Psoas muscle (tissue), 8 donors: ENCODE data around the gene ANXA4. TPM values are rescaled to one million over a fixed set of nuclear protein-coding genes. Genes with fewer than 3 reads are reported as not detected.
A peak's percentile ranks its signal among the peaks of the same experiment; 100 is the strongest.

ENCODE experiments used
- ATAC-seq, 4 donors: fragments of 200-7000 bp; cut with Tn5 transposase; one replicate each; pipeline ENCODE4 v1.9.1; 2020; ENCODE audit warnings: moderate library complexity in 3 of 4, mild to moderate bottlenecking in 2 of 4
- DNase-seq, 2 donors: peaks; one replicate each; pipeline ENCODE4 v3.0.0-alpha.2; 2020
- H3K27ac ChIP-seq: fragments of 200-600 bp; one replicate; pipeline ENCODE4 v1.8.0; 2022
- H3K27me3 ChIP-seq, 3 donors: fragments of 200-600 bp in 1 of 3; one replicate each; pipeline versions ENCODE4 v1.6.1 to v1.8.0; 2013 to 2022; ENCODE audit warnings: low read length in 2 of 3, mild to moderate bottlenecking in 2 of 3, moderate library complexity in 1 of 3; ENCODE audit not compliant: insufficient read depth in 3 of 3
- H3K36me3 ChIP-seq, 2 donors: fragments of 200-600 bp in 1 of 2; one replicate each; pipeline versions ENCODE4 v1.6.1 to v1.8.0; 2013 to 2022; ENCODE audit warnings: low read depth in 1 of 2, mild to moderate bottlenecking in 1 of 2, moderate library complexity in 1 of 2; ENCODE audit not compliant: insufficient read depth in 1 of 2
- H3K4me1 ChIP-seq: fragments of 200-600 bp; one replicate; pipeline ENCODE4 v1.8.0; 2022
- H3K4me3 ChIP-seq: fragments of 200-600 bp; one replicate; pipeline ENCODE4 v1.8.0; 2022; ENCODE audit warnings: mild to moderate bottlenecking
- H3K9me3 ChIP-seq: fragments of 200-600 bp; one replicate; pipeline ENCODE4 v1.8.0; 2022
- WGBS, 3 donors: extraction: QIAGEN DNeasy Blood & Tissue Kit; methylation state at CpG; one replicate each; pipeline versions ENCODE4 v1.1.6 to v1.1.7; 2013; 5-methylcytosine and 5-hydroxymethylcytosine counted together
- intact Hi-C, 2 donors: fragments of 100-400 bp; cut with DNase I; formaldehyde crosslinking; loops; one replicate each; pipeline versions ENCODE4 v1.11.0 to v1.14.2; 2022
- polyA plus RNA-seq, 3 donors: library from polyadenylated mRNA; stranded (reverse); fragments of 200-250 nt; gene quantifications; one replicate each; pipeline ENCODE4 v1.2.3, GENCODE V29; 2013
- total RNA-seq, 4 donors: library from RNA; stranded (reverse); fragmentation: NEBNext Ultra II Directional in 2 of 4; extraction: Animal tissue kit (Norgen Biotek cat#: 25700) in 2 of 4; gene quantifications; one replicate each; pipeline versions ENCODE4 v1.2.1 to v1.2.4, GENCODE V29; 2021 to 2023
- TF ChIP-seq, protein P1 (sequence below): fragments of 200-600 bp; IDR thresholded peaks from one replicate; pipeline ENCODE4 v1.8.0; 2022; ENCODE audit warnings: antibody characterized with exemption
- donor health status: healthy with polysubstance abuse.
- donor health status: DM: no; HTN: no; CAD: no; lungs with moderate emphysema.
- donor health status: Bipolar disorder and iron deficiency.
- donor health status: healthy.
- donor health status: DM: yes; HTN: yes; CAD: no.
- donor health status: DM: no; HTN: no; CAD: no.
- donor health status: DM: no; HTN: no; CAD: no.
- donor health status: DM: yes; HTN: yes; CAD: no.

ANXA4 gene
- total and polyA plus RNA-seq, 7 donors = 13.2 to 29.0 (median 19.4) TPM

DNA sequence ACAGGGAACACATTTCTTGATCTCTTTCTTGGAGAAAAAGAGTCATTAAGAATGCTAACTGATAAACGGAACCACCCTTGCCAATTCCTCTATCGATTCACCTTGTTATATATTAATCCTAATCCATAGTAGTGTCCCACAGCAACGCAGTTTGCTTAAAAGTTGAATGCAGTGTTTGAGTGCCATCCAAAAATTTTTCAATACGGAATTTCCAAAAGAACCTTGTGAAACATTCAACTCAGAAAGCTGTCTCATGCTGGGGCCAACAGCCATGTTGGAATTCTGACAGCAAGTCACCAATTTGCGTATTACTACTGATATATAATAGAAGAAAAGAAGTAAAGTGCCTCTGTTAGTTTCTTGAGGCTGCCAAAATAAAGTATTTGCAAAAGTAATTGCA is 42.3 kb downstream of the ANXA4 start:
- H3K36me3 ChIP-seq = peaks cover 0 to 14% of the 10 kb centered on the region in 2 donors
- no peak for DNase-seq
- WGBS, 3 donors = 91% methylated on average over 5 of the region's 5 CpGs
- no peaks in the 10 kb centered on the region for H3K27me3 ChIP-seq
- TF ChIP-seq, protein P1, sequence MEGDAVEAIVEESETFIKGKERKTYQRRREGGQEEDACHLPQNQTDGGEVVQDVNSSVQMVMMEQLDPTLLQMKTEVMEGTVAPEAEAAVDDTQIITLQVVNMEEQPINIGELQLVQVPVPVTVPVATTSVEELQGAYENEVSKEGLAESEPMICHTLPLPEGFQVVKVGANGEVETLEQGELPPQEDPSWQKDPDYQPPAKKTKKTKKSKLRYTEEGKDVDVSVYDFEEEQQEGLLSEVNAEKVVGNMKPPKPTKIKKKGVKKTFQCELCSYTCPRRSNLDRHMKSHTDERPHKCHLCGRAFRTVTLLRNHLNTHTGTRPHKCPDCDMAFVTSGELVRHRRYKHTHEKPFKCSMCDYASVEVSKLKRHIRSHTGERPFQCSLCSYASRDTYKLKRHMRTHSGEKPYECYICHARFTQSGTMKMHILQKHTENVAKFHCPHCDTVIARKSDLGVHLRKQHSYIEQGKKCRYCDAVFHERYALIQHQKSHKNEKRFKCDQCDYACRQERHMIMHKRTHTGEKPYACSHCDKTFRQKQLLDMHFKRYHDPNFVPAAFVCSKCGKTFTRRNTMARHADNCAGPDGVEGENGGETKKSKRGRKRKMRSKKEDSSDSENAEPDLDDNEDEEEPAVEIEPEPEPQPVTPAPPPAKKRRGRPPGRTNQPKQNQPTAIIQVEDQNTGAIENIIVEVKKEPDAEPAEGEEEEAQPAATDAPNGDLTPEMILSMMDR = no peak
- H3K4me3 ChIP-seq = no peak overlapping the region
- ATAC-seq = no peak
- H3K4me1 ChIP-seq = peaks cover 23% of the 10 kb centered on the region
- intact Hi-C loops = no loop called here
- no peak overlapping the region for H3K27ac ChIP-seq
- no peaks in the 10 kb centered on the region for H3K9me3 ChIP-seq

DNA sequence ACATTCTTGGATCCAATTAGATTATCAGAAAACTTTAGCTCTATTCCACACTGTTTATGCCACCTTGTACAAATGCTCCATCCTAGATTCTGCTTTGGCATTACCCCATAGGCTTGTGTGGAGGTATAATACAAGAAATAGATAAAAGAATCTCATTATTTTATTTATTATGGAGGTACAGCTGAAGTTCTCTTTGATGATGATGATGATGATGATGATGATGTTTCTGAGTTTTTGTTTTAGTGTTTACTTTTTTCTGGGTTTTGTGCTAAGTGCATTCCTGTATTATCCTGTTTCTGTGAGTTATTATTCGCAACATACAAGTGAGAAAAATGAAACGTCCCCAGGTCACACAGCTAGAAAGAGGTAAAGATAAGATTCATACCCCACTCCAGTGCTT is 43.4 kb downstream of the ANXA4 start:
- H3K27ac ChIP-seq = no peak overlapping the region
- peaks cover 18% of the 10 kb centered on the region for H3K4me1 ChIP-seq
- TF ChIP-seq, protein P1 = no peak
- H3K27me3 ChIP-seq = no peaks in the 10 kb centered on the region
- ATAC-seq = no peak
- intact Hi-C loops = no loop called here
- no peak overlapping the region for H3K4me3 ChIP-seq
- peaks cover 0 to 18% of the 10 kb centered on the region in 2 donors for H3K36me3 ChIP-seq
- no peaks in the 10 kb centered on the region for H3K9me3 ChIP-seq
- WGBS, 3 donors = 94 to 97% (median 96%) methylated on average over 2 of the region's 2 CpGs
- no peak for DNase-seq

GRCh38 chr2:69786052-69786560 is 44.2 kb downstream of the ANXA4 start:
- DNase-seq (no peak), ATAC-seq (no peak)
- no peaks in the 10 kb centered on the region for H3K9me3 ChIP-seq
- intact Hi-C loops = no loop called here
- peaks cover 15% of the 10 kb centered on the region for H3K4me1 ChIP-seq
- H3K4me3 ChIP-seq = no peak overlapping the region
- H3K36me3 ChIP-seq = peaks cover 0 to 18% of the 10 kb centered on the region in 2 donors
- 79 to 81% (median 80%) methylated on average over 4 of the region's 4 CpGs for WGBS, 3 donors
- no peaks in the 10 kb centered on the region for H3K27me3 ChIP-seq
- TF ChIP-seq, protein P1 = no peak
- H3K27ac ChIP-seq = no peak overlapping the region

DNA sequence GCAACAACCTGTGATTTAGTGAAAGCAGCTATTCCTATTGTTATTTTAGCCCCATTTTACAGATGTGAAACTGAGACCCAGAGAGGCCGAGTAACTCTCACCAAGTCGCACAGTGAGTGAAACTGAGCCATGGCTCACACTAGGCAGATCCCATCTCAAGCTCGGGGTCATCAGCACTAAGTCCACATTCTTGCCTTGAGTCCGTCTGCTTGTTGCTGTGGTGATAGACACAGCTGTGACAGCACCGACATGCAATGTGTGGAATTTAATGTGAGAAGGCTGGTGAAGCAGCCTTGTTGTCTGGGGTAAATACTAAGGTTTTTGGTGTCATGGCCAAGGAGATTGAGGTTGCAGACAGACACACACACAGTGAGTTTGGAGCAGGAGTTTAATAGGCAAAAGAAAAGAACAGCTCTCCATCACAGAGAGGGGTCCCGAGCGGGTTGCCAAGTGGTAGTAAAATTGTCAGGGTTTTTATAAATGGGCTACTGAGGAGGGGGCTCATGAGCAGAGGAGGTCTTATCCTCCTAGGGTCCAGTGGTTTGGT is 47.3 kb downstream of the ANXA4 start:
- DNase-seq (no peak), ATAC-seq (peak in 1 of 4 donors; percentile 59)
- no peaks in the 10 kb centered on the region for H3K27me3 ChIP-seq
- no peaks in the 10 kb centered on the region for H3K9me3 ChIP-seq
- H3K4me1 ChIP-seq = no peaks in the 10 kb centered on the region
- WGBS, 3 donors = 58 to 60% (median 59%) methylated on average over 7 of the region's 7 CpGs
- peaks cover 0 to 18% of the 10 kb centered on the region in 2 donors for H3K36me3 ChIP-seq
- intact Hi-C loops = no loop called here
- no peak overlapping the region for H3K4me3 ChIP-seq
- peak overlapping the region; percentile 37 for H3K27ac ChIP-seq
- TF ChIP-seq, protein P1 = no peak
